H9 (cell line): Measurements from ENCODE around the gene ERC2. TPM values are rescaled to one million over a fixed set of nuclear protein-coding genes. Genes with fewer than 3 reads are reported as not detected.

Source experiments
- DNase-seq: peaks from one replicate; pipeline ENCODE4 v3.0.0-alpha.2; 2017
- H2AFZ ChIP-seq: one replicate; pipeline ENCODE4 v1.6.1; 2013; ENCODE audit warnings: mild to moderate bottlenecking, low read length, control low read depth, moderate library complexity
- H2AK5ac ChIP-seq: 2 replicates; pipeline ENCODE4 v1.6.1; 2013; ENCODE audit warnings: low read length, control low read depth, mixed read lengths; ENCODE audit not compliant: insufficient read length
- H2BK120ac ChIP-seq: one replicate; pipeline ENCODE4 v1.6.1; 2013; ENCODE audit warnings: low read depth, mild to moderate bottlenecking, low read length, control low read depth, inconsistent platforms; ENCODE audit not compliant: poor library complexity, severe bottlenecking
- H2BK12ac ChIP-seq: 2 replicates; pipeline ENCODE4 v1.6.1; 2013; ENCODE audit warnings: low read length, control low read depth, mixed read lengths, low read depth; ENCODE audit not compliant: insufficient read length
- H2BK15ac ChIP-seq: 2 replicates; pipeline ENCODE4 v1.6.1; 2013; ENCODE audit warnings: low read depth, low read length, control low read depth
- H2BK20ac ChIP-seq: one replicate; pipeline ENCODE4 v1.6.1; 2013; ENCODE audit warnings: low read depth, mild to moderate bottlenecking, low read length, control low read depth, inconsistent platforms; ENCODE audit not compliant: poor library complexity, severe bottlenecking
- H2BK5ac ChIP-seq: 2 replicates; pipeline ENCODE4 v1.6.1; 2013; ENCODE audit warnings: low read length, control low read depth, mixed read lengths; ENCODE audit not compliant: insufficient read length
- H3K14ac ChIP-seq: 2 replicates; pipeline ENCODE4 v1.6.1; 2013; ENCODE audit warnings: low read length, control low read depth; ENCODE audit not compliant: insufficient read depth
- H3K18ac ChIP-seq: 2 replicates; pipeline ENCODE4 v1.6.1; 2013; ENCODE audit warnings: low read depth, mild to moderate bottlenecking, mixed read lengths, low read length, control low read depth; ENCODE audit not compliant: insufficient read length
- H3K23ac ChIP-seq: 2 replicates; pipeline ENCODE4 v1.6.1; 2013; ENCODE audit warnings: low read length, control low read depth, mixed read lengths, low read depth; ENCODE audit not compliant: insufficient read length
- H3K23me2 ChIP-seq: 2 replicates; pipeline ENCODE4 v1.6.1; 2013; ENCODE audit warnings: low read depth, mild to moderate bottlenecking, mixed read lengths, low read length, control low read depth; ENCODE audit not compliant: insufficient read length, poor library complexity, severe bottlenecking
- H3K27ac ChIP-seq: 2 replicates; pipeline ENCODE4 v1.5.1; 2013; ENCODE audit warnings: low read length, control low read depth, mixed read lengths, low read depth; ENCODE audit not compliant: insufficient read length
- H3K27me3 ChIP-seq: 2 replicates; pipeline ENCODE4 v1.6.1; 2013; ENCODE audit warnings: low read length, control low read depth, inconsistent platforms; ENCODE audit not compliant: insufficient read depth
- H3K4ac ChIP-seq: 2 replicates; pipeline ENCODE4 v1.6.1; 2013; ENCODE audit warnings: low read depth, mild to moderate bottlenecking, control low read depth, inconsistent platforms, low read length, moderate library complexity
- H3K4me1 ChIP-seq: 2 replicates; pipeline ENCODE4 v1.6.1; 2013; ENCODE audit warnings: low read length, control low read depth, inconsistent platforms; ENCODE audit not compliant: insufficient read depth
- H3K4me2 ChIP-seq: 2 replicates; pipeline ENCODE4 v1.6.1; 2013; ENCODE audit warnings: low read length, control low read depth, mixed read lengths; ENCODE audit not compliant: insufficient read length, insufficient read depth
- H3K56ac ChIP-seq: 2 replicates; pipeline ENCODE4 v1.6.1; 2013; ENCODE audit warnings: low read depth, mild to moderate bottlenecking, mixed read lengths, low read length, control low read depth; ENCODE audit not compliant: insufficient read length
- H3K79me1 ChIP-seq: 2 replicates; pipeline ENCODE4 v1.6.1; 2013; ENCODE audit warnings: low read depth, mild to moderate bottlenecking, moderate library complexity, low read length, control low read depth, inconsistent platforms; ENCODE audit not compliant: insufficient read depth, poor library complexity, severe bottlenecking
- H3K79me2 ChIP-seq: 2 replicates; pipeline ENCODE4 v1.6.1; 2013; ENCODE audit warnings: low read length, control low read depth, inconsistent platforms; ENCODE audit not compliant: insufficient read depth
- H3K9ac ChIP-seq: 2 replicates; pipeline ENCODE4 v1.6.1; 2013; ENCODE audit warnings: low read length, control low read depth, mixed read lengths; ENCODE audit not compliant: insufficient read length; ENCODE audit errors: extremely low read depth
- H3K9me3 ChIP-seq: one replicate; pipeline ENCODE4 v1.6.1; 2013; ENCODE audit warnings: low read depth, low read length, inconsistent platforms; ENCODE audit not compliant: control insufficient read depth
- H3T11ph ChIP-seq: one replicate; pipeline ENCODE4 v1.6.1; 2013; ENCODE audit warnings: mild to moderate bottlenecking, low read length, control low read depth, inconsistent platforms
- H4K20me1 ChIP-seq: one replicate; pipeline ENCODE4 v1.6.1; 2013; ENCODE audit not compliant: control insufficient read depth, insufficient read length, insufficient read depth
- H4K5ac ChIP-seq: 2 replicates; pipeline ENCODE4 v1.6.1; 2013; ENCODE audit warnings: low read depth, mild to moderate bottlenecking, mixed read lengths, low read length, control low read depth; ENCODE audit not compliant: insufficient read length
- H4K8ac ChIP-seq: replicated peaks from 2 replicates; pipeline ENCODE4 v1.6.1; 2013; ENCODE audit warnings: low read length, control low read depth, mixed read lengths, low read depth; ENCODE audit not compliant: insufficient read length
- H4K91ac ChIP-seq: 2 replicates; pipeline ENCODE4 v1.6.1; 2013; ENCODE audit warnings: low read depth, mild to moderate bottlenecking, moderate library complexity, mixed read lengths, low read length, control low read depth; ENCODE audit not compliant: insufficient read length
- H3K27ac Mint-ChIP-seq, 3 experiments: 2 replicates in 2 of 3; 3 replicates in 1 of 3; pipeline ENCODE4 v1.8.0; 2020 to 2021; ENCODE audit warnings: mixed read lengths in 3 of 3, mild to moderate bottlenecking in 1 of 3, moderate library complexity in 1 of 3
- H3K27me3 Mint-ChIP-seq: 2 replicates; pipeline ENCODE4 v1.8.0; 2021; ENCODE audit warnings: low read depth, mild to moderate bottlenecking, moderate library complexity, mixed read lengths
- H3K36me3 Mint-ChIP-seq, 3 experiments: 2 replicates in 2 of 3; 3 replicates in 1 of 3; pipeline ENCODE4 v1.8.0; 2020 to 2021; ENCODE audit warnings: low read depth in 3 of 3, mixed read lengths in 3 of 3; ENCODE audit not compliant: insufficient read depth in 1 of 3
- H3K4me1 Mint-ChIP-seq, 2 experiments: 2 replicates each; pipeline ENCODE4 v1.8.0; 2020; ENCODE audit warnings: mixed read lengths in 2 of 2
- H3K4me3 Mint-ChIP-seq, 2 experiments: 2 replicates in 1 of 2; 3 replicates in 1 of 2; pipeline ENCODE4 v1.8.0; 2020 to 2021; ENCODE audit warnings: mild to moderate bottlenecking in 2 of 2, mixed read lengths in 2 of 2, moderate library complexity in 1 of 2
- H3K9me3 Mint-ChIP-seq, 2 experiments: 2 replicates in 1 of 2; 3 replicates in 1 of 2; pipeline ENCODE4 v1.8.0; 2020; ENCODE audit warnings: mild to moderate bottlenecking in 2 of 2, mixed read lengths in 2 of 2, moderate library complexity in 1 of 2
- WGBS: extraction: QIAGEN DNeasy Blood & Tissue Kit; methylation state at CpG from one replicate; pipeline ENCODE4 v1.1.7; 2013; ENCODE audit warnings: missing lambda C conversion rate, low lambda C conversion rate, mixed read lengths; ENCODE audit not compliant: insufficient read length; ENCODE audit errors: extremely low coverage; 5-methylcytosine and 5-hydroxymethylcytosine counted together
- total RNA-seq: library from RNA; stranded (reverse); gene quantifications from 2 replicates; pipeline ENCODE4 v1.2.1, GENCODE V29; 2021
- TF ChIP-seq, protein P1 (sequence below): fragments of 200-600 bp; sonication (generic); conservative IDR thresholded peaks from 3 replicates; pipeline ENCODE4 v1.8.0; 2021; ENCODE audit warnings: antibody characterized with exemption, mild to moderate bottlenecking

Gene ERC2
- total RNA-seq, 1 experiment from 2014 or later, result 15.4 TPM

DNA sequence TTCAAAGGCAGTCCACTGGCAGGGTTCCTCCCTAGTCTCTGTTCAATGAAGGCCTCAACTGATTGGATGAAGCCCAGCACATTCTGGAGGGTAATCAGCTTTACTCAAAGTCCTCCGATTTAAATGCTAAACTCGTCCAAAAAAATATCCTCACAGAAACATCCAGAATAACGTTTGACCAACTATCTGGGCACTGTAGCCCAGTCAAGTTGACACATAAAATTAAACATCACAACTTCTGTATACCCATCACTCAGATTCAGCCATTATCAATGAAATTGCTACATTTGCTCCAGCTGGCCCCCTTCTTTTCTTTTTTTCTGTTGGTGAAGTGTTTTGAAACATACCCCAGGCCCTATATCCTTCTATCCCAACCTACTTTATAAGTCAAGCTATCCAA is 916.6 kb downstream of the ERC2 start:
- H3K9me3 Mint-ChIP-seq, result peaks cover 6 to 7% of the 10 kb centered on the region in 2 experiments; a peak in 4 of 5 replicates
- Histone ChIP-seq H2BK20ac (no peak overlapping the region), H2BK15ac (no peak overlapping the region), H3K79me1 (no peaks in the 10 kb centered on the region), H2BK12ac (no peak overlapping the region), H3K9me3 (no peaks in the 10 kb centered on the region), H3K4me1 (peaks cover 17% of the 10 kb centered on the region; the same call in 1 of the 2 replicates), H3K56ac (no peak overlapping the region), H3K23me2 (no peaks in the 10 kb centered on the region), H4K91ac (no peak overlapping the region), H2AFZ (no peak overlapping the region), H3K4ac (no peak overlapping the region), H3K79me2 (no peaks in the 10 kb centered on the region), H4K5ac (no peak overlapping the region), H3K14ac (no peak overlapping the region), H4K8ac (no peak overlapping the region), H3T11ph (no peak overlapping the region), H2BK120ac (no peak overlapping the region), H3K4me2 (no peak overlapping the region), H4K20me1 (no peaks in the 10 kb centered on the region), H3K27ac (no peak overlapping the region), H3K18ac (no peak overlapping the region), H3K27me3 (no peaks in the 10 kb centered on the region), H2AK5ac (no peak overlapping the region), H3K23ac (no peak overlapping the region), H2BK5ac (no peak overlapping the region), H3K9ac (no peak overlapping the region)
- no peak overlapping the region for H3K27ac Mint-ChIP-seq
- no peak overlapping the region for H3K4me3 Mint-ChIP-seq
- H3K27me3 Mint-ChIP-seq, result peaks cover 1% of the 10 kb centered on the region; the same call in 1 of the 2 replicates
- peaks cover 48 to 51% of the 10 kb centered on the region in 2 experiments for H3K4me1 Mint-ChIP-seq
- TF ChIP-seq, protein P1, sequence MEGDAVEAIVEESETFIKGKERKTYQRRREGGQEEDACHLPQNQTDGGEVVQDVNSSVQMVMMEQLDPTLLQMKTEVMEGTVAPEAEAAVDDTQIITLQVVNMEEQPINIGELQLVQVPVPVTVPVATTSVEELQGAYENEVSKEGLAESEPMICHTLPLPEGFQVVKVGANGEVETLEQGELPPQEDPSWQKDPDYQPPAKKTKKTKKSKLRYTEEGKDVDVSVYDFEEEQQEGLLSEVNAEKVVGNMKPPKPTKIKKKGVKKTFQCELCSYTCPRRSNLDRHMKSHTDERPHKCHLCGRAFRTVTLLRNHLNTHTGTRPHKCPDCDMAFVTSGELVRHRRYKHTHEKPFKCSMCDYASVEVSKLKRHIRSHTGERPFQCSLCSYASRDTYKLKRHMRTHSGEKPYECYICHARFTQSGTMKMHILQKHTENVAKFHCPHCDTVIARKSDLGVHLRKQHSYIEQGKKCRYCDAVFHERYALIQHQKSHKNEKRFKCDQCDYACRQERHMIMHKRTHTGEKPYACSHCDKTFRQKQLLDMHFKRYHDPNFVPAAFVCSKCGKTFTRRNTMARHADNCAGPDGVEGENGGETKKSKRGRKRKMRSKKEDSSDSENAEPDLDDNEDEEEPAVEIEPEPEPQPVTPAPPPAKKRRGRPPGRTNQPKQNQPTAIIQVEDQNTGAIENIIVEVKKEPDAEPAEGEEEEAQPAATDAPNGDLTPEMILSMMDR, result no peak
- peaks cover 0 to 21% (median 3%) of the 10 kb centered on the region in 3 experiments; a peak in 5 of 7 replicates for H3K36me3 Mint-ChIP-seq
- no peak for DNase-seq
- WGBS, result no CpG with 5 or more reads among the region's 3 CpGs
